Measurements from ENCODE around the gene CDA. TPM values are rescaled to one million over a fixed set of nuclear protein-coding genes. Genes with fewer than 3 reads are reported as not detected.
"Not testable (repeated sequence)": the region's sequence is repeated elsewhere in the genome, so short reads cannot be mapped to it uniquely, and the experiment has no call there.

Gene CDA
- total RNA-seq, 2 donors from 2014 or later = 0.92 to 3.0 TPM

DNA sequence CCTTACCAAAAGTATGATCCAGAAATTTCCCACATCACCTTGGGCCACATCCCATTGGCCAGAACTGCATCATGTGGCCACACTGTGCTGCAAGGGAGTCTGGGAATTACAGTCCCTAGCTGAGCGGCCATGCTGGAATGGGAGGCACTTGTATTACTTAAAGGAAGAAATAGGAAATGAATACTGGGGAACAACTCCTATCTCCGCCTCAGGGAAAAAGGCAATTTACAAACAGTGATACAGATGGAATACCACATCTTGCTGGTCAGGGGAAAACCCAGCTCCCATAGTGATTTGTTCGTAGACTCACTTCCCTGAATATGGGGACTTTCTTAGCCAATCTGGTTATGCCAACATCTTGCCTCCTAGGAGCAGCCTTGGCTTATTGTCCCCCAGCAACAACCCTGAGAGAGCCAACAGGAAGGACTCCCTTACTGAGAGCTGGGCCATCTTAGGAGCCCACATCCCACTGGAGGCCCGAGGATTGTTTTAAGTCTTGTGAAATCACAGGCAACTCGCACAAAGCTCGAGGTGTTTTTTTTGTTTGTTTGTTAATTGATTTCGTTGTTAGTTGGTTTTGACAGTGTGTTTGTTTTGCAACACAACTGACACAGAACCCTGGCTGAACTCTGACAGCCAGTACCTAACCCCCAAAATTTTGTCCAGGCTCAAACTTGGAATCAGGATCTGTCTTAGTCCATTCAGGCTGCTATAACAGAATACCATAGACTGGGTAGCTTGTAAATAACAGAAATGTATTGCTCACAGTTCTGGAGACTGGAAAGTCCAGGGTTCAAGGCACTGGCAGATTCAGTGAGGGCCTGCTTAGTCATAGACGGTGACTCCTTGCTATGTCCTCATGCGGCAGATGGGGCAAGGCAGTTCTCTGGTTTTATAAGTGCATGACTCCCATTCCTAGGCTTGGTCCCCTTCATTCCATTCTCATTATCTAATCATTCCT lies 14.9 kb downstream of the CDA start:
- TF ChIP-seq, protein P1, sequence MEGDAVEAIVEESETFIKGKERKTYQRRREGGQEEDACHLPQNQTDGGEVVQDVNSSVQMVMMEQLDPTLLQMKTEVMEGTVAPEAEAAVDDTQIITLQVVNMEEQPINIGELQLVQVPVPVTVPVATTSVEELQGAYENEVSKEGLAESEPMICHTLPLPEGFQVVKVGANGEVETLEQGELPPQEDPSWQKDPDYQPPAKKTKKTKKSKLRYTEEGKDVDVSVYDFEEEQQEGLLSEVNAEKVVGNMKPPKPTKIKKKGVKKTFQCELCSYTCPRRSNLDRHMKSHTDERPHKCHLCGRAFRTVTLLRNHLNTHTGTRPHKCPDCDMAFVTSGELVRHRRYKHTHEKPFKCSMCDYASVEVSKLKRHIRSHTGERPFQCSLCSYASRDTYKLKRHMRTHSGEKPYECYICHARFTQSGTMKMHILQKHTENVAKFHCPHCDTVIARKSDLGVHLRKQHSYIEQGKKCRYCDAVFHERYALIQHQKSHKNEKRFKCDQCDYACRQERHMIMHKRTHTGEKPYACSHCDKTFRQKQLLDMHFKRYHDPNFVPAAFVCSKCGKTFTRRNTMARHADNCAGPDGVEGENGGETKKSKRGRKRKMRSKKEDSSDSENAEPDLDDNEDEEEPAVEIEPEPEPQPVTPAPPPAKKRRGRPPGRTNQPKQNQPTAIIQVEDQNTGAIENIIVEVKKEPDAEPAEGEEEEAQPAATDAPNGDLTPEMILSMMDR (IDR thresholded peaks at IDR 0.05) = no peak
- no peak for DNase-seq (ENCODE audit: low spot score)
- Histone ChIP-seq H3K4me3 (no peak overlapping the region), H3K36me3 (no peaks in the 10 kb centered on the region), H3K4me1 (ENCODE audit: control insufficient read depth in 1 of 2, low read depth in 2 of 2) (no peaks in the 10 kb centered on the region), H3K9me3 (no peaks in the 10 kb centered on the region), H3K27me3 (replicated peaks; ENCODE audit: insufficient read depth) (no peaks in the 10 kb centered on the region), H3K27ac (no peak overlapping the region)
- no peak for ATAC-seq (ENCODE audit: insufficient number of reproducible peaks, low FRiP score, low read depth)

DNA sequence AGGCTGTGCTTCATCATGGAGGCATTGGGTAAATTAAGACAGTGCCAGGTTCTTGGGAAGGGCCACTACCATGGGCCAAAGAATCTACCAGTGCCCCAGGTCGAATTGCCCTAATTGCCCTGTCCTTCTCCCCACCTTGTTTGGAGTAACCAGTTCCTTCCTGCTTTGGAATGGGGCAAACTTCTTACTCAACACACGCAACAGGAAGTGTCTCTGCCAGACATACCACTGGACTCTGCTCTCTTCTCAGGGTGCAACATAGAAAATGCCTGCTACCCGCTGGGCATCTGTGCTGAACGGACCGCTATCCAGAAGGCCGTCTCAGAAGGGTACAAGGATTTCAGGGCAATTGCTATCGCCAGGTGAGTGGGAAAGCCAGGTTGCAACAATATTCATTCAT lies 15.8 kb downstream of the CDA start:
- no peak for ATAC-seq (ENCODE audit: insufficient number of reproducible peaks, low FRiP score, low read depth)
- no peaks in the 10 kb centered on the region for H3K4me1 ChIP-seq (ENCODE audit: control insufficient read depth in 1 of 2, low read depth in 2 of 2)
- no peaks in the 10 kb centered on the region for H3K27me3 ChIP-seq (replicated peaks; ENCODE audit: insufficient read depth)
- no peaks in the 10 kb centered on the region for H3K36me3 ChIP-seq
- H3K4me3 ChIP-seq = no peak overlapping the region
- H3K9me3 ChIP-seq = no peaks in the 10 kb centered on the region
- TF ChIP-seq, protein P1 (IDR thresholded peaks at IDR 0.05) = no peak
- DNase-seq (ENCODE audit: low spot score) = no peak
- H3K27ac ChIP-seq = no peak overlapping the region

DNA sequence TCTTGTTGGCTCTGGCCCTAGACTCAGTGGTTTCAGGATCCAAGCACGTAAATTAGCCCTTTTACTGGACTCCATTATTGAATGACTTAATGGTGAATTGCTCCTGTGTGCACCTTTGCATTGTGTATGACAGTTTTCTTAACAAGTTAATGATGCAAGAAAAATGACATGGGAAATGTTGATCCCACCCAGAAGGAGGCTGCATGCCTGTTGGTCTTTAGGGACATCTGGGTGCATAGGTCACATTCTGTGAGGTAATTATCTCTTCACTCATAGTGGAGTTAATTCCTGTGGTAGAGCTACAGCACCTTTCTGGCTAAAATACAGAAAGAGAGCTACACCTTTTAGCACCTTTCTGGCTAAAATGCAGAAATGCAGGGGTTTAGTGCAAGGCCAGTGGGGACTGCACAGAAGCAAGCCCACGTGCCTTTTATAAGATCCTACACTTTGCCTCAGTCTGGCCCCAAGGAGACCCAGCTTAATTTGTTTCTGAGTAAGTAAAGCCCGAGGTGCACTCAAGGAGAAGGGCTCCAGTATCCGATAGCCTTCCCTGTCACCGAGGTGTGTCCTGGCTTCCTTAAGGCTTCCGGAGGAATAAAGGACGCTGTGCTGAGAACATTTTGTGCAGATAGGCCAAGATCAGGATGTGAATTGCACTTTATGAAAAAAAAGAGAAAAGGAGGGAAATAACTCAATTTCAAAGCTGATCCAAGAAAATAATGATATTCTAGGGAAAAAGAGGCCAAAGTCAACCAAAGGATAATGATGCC lies 18.1 kb downstream of the CDA start:
- ATAC-seq (ENCODE audit: insufficient number of reproducible peaks, low FRiP score, low read depth); H3K27ac ChIP-seq: not testable (repeated sequence)

DNA sequence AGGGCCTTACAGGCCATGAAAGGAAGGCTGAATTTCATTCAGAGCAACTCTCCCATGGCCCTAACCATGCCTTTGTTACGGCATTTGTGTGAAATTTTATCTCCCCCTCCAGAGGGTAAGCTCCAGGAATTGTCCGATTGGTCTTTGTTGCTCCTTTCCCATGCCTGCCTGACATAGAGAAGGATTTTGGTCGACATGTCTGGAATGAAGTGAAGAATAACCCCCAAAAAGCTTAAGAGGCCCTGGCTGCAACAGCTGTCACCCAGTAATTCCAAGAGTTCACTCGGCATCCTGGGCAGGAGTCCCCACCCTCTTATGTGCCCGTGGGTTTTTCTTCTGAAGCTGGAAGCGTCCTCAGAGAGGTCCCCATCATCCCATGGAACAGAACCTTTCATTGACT lies 20.6 kb downstream of the CDA start:
- H3K27me3 ChIP-seq (replicated peaks; ENCODE audit: insufficient read depth) = no peaks in the 10 kb centered on the region
- H3K36me3 ChIP-seq = no peaks in the 10 kb centered on the region
- no peak overlapping the region for H3K27ac ChIP-seq
- no peak overlapping the region for H3K4me3 ChIP-seq
- ATAC-seq (ENCODE audit: insufficient number of reproducible peaks, low FRiP score, low read depth) (no peak), DNase-seq (ENCODE audit: low spot score) (no peak)
- no peaks in the 10 kb centered on the region for H3K9me3 ChIP-seq
- H3K4me1 ChIP-seq (ENCODE audit: control insufficient read depth in 1 of 2, low read depth in 2 of 2) = peaks cover 0 to 6% of the 10 kb centered on the region in 2 donors
- TF ChIP-seq, protein P1 (IDR thresholded peaks at IDR 0.05) = no peak

More for the DNA sequence above, 18.1 kb downstream of the CDA start:
- not testable (repeated sequence) for H3K4me1 ChIP-seq (ENCODE audit: control insufficient read depth in 1 of 2, low read depth in 2 of 2); H3K9me3 ChIP-seq; H3K27me3 ChIP-seq (replicated peaks; ENCODE audit: insufficient read depth); DNase-seq (ENCODE audit: low spot score); H3K4me3 ChIP-seq; H3K36me3 ChIP-seq

DNA sequence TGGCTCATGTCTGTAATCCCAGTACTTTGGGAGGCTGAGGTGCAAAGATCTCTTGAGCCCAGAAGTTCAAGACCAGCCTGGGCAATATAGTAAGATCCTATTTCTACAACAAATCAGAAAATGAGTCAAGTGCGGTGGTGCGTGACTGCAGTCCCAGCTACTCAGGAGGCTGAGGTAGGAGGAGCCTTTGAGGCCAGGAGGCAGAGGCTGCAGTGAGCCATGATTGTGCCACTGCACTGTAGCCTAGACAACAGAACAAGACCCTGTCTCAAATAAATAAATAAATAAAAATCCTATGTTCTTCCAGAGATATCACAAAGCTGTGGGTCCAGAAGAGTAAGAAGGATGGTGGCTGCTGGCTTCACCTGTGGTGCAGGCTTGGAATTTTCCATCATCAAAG lies 22.1 kb downstream of the CDA start:
- ATAC-seq (ENCODE audit: insufficient number of reproducible peaks, low FRiP score, low read depth) = no peak
- peaks cover 0 to 11% of the 10 kb centered on the region in 2 donors for H3K4me1 ChIP-seq (ENCODE audit: control insufficient read depth in 1 of 2, low read depth in 2 of 2)

More for the DNA sequence above, 22.1 kb downstream of the CDA start:
- no peak overlapping the region for H3K4me3 ChIP-seq
- no peaks in the 10 kb centered on the region for H3K36me3 ChIP-seq
- no peak for DNase-seq (ENCODE audit: low spot score)
- TF ChIP-seq, protein P1 (IDR thresholded peaks at IDR 0.05) = no peak
- no peaks in the 10 kb centered on the region for H3K9me3 ChIP-seq
- H3K27me3 ChIP-seq (replicated peaks; ENCODE audit: insufficient read depth) = no peaks in the 10 kb centered on the region
- no peak overlapping the region for H3K27ac ChIP-seq
